Neutrophil (primary cell): Measurements from ENCODE around the gene SMPD2.
A peak's percentile ranks its signal among the peaks of the same experiment; 100 is the strongest.

Experiments used
- H3K27ac ChIP-seq: fragments of 200-600 bp; sonication (generic); 2 replicates; pipeline ENCODE4 v1.5.1; 2016; ENCODE audit warnings: mild to moderate bottlenecking, moderate library complexity
- H3K27me3 ChIP-seq: fragments of 200-600 bp; sonication (generic); 2 replicates; pipeline ENCODE4 v1.6.0; 2016; ENCODE audit warnings: mild to moderate bottlenecking
- H3K36me3 ChIP-seq: fragments of 200-600 bp; sonication (generic); 2 replicates; pipeline ENCODE4 v1.5.1; 2017
- H3K4me1 ChIP-seq, 2 experiments: fragments of 200-600 bp in 1 of 2; sonication (generic) in 1 of 2; 1 replicate in 1 of 2; 2 replicates in 1 of 2; pipeline versions ENCODE4 v1.5.1 to v1.6.1; 2013 to 2016; ENCODE audit warnings: low read depth in 1 of 2, low read length in 1 of 2, mild to moderate bottlenecking in 1 of 2, moderate library complexity in 1 of 2; ENCODE audit not compliant: control insufficient read depth in 1 of 2, insufficient read depth in 1 of 2
- H3K4me3 ChIP-seq, 2 experiments: fragments of 200-600 bp in 1 of 2; sonication (generic) in 1 of 2; 1 replicate in 1 of 2; 2 replicates in 1 of 2; pipeline ENCODE4 v1.5.1; 2013 to 2016; ENCODE audit warnings: low read depth in 1 of 2, low read length in 1 of 2, mild to moderate bottlenecking in 1 of 2, moderate library complexity in 1 of 2
- H3K9me3 ChIP-seq: fragments of 200-600 bp; sonication (generic); 2 replicates; pipeline ENCODE4 v1.5.1; 2016
- TF ChIP-seq, protein P1 (sequence below): fragments of 200-600 bp; sonication (generic); IDR thresholded peaks from 2 replicates; pipeline ENCODE4 v1.5.1; 2016; ENCODE audit warnings: antibody characterized with exemption

The SMPD2 gene

DNA sequence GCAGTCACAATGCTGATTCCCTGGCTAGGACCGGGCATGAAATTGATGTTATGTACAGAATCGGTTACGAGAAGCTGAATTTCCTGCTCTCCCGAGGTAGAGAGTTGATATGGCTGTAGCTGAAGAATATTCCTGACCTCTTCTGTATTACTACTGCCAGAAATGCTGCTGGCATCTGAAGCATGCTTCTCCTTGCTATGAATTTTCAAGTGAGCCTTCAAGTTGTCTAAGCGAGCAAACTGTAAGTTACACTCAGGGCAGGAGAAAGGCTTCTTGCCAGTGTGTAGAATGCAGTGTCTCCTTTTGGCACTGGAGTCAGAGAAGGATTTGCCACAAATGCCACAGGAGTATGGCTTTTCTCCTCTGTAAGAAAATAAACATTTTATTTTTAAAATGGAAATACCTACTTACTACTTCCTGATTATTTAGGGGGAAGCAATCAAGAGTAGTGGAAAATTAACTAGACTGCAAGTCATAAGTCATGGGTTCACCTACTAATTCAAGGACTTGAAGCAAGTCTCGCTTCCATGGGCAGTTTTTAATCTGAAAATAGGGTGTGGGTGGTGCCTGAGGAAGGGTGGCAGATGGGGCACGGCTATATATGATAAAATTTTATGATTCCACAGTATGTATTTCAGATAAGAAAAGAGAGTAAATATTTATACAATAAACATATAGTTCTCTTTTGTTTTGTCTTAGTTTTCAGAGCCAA is 25.8 kb downstream of the SMPD2 start:
- TF ChIP-seq, protein P1, sequence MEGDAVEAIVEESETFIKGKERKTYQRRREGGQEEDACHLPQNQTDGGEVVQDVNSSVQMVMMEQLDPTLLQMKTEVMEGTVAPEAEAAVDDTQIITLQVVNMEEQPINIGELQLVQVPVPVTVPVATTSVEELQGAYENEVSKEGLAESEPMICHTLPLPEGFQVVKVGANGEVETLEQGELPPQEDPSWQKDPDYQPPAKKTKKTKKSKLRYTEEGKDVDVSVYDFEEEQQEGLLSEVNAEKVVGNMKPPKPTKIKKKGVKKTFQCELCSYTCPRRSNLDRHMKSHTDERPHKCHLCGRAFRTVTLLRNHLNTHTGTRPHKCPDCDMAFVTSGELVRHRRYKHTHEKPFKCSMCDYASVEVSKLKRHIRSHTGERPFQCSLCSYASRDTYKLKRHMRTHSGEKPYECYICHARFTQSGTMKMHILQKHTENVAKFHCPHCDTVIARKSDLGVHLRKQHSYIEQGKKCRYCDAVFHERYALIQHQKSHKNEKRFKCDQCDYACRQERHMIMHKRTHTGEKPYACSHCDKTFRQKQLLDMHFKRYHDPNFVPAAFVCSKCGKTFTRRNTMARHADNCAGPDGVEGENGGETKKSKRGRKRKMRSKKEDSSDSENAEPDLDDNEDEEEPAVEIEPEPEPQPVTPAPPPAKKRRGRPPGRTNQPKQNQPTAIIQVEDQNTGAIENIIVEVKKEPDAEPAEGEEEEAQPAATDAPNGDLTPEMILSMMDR = no peak
- H3K4me1 ChIP-seq = peaks cover 27 to 30% of the 10 kb centered on the region in 2 experiments
- no peaks in the 10 kb centered on the region for H3K27me3 ChIP-seq
- no peaks in the 10 kb centered on the region for H3K9me3 ChIP-seq
- H3K27ac ChIP-seq = no peak overlapping the region
- peaks cover 32% of the 10 kb centered on the region for H3K36me3 ChIP-seq
- H3K4me3 ChIP-seq = no peak overlapping the region

DNA sequence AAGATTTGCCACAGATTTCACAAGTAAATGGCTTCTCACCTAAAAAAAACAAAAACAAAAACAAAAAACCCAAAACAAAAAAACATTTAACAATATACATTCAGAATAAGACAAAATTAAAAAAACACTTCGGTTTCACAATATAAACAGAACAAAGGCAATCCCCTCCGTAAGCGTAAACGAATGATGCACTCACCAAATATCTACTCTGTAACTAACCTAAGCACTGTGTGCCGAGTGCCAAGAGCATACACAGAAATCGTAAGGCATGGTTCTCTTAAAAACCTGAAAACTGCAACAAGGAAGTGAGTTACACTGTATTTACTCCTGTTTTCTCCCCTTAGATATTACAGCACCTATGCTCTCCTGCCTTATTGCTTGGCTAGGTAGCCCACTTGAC is 27.2 kb downstream of the SMPD2 start:
- no peaks in the 10 kb centered on the region for H3K9me3 ChIP-seq
- H3K4me1 ChIP-seq = peaks cover 33% of the 10 kb centered on the region in 2 experiments
- peaks cover 26% of the 10 kb centered on the region for H3K36me3 ChIP-seq
- no peak overlapping the region for H3K4me3 ChIP-seq
- TF ChIP-seq, protein P1 = no peak
- no peaks in the 10 kb centered on the region for H3K27me3 ChIP-seq
- H3K27ac ChIP-seq = no peak overlapping the region

DNA sequence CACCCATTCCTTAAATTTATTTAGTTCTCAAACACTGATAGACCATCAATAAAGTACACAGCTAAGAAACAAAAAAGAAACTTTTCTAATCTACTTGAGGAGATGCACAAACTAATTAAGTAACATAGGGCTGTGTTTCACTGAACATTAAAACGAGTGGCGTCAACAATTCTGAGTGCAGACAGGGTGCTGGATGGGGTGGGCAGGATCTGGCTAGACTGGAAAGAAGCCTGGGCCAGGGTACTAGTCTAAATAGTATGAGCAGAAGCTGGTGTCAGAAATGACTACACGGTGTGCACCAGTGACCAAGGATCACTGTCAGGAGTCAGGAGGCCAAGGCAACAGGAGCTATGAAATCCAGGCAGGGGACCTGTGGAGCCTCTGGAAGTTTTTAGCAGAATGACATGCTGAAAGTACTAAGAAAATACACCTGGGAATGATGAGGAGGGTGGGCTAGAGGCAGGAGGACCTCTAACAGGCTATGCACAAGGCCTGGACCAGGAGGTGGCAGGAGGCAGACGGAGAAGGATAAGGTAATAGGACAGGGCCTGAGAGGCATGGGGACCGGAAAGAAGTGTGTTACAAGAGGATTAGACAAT is 29.2 kb downstream of the SMPD2 start:
- Histone ChIP-seq H3K27me3 (no peaks in the 10 kb centered on the region), H3K27ac (peak overlapping the region; percentile 82), H3K36me3 (peaks cover 34% of the 10 kb centered on the region), H3K4me3 (peak overlapping the region in 1 of 2 experiments; percentile 6), H3K9me3 (no peaks in the 10 kb centered on the region), H3K4me1 (peaks cover 33% of the 10 kb centered on the region in 2 experiments)
- TF ChIP-seq, protein P1 = no peak

DNA sequence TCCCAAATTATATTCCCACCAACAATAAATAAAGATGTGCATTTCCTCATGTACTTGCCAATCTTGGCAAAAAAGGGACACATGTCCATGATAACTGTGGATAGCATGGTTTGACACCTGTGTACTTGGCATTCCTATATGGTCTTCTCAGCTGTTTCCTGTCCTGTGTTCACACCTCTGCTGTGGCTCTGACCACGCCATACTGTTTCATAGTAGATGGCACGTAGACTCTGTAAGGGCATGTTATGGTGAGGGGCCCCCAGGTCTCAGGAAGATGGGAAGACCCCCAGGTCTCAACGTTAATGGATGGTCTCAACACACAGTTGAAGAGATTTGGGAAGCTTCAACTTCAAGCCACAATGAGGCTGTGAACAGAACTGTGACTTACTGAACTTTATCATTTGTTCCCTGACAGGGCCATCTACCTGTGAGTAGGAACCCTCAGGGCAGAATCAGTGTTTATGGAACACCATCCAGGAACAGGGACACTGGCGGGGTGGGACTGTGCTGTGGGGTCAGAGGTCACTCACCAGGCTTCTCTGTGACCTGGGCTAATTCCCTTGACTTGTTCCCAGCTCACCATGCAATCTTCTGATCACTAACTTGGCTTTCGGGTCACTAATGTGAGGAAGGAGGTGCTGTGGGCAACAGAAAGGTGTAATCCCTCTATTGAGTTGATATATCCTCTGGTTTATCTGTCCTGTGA is 30.7 kb downstream of the SMPD2 start:
- H3K4me1 ChIP-seq = peaks cover 33% of the 10 kb centered on the region in 2 experiments
- H3K27ac ChIP-seq = peak overlapping the region; percentile 82
- H3K9me3 ChIP-seq = no peaks in the 10 kb centered on the region
- TF ChIP-seq, protein P1 = no peak
- no peaks in the 10 kb centered on the region for H3K27me3 ChIP-seq
- H3K36me3 ChIP-seq = peaks cover 37% of the 10 kb centered on the region
- no peak overlapping the region for H3K4me3 ChIP-seq

DNA sequence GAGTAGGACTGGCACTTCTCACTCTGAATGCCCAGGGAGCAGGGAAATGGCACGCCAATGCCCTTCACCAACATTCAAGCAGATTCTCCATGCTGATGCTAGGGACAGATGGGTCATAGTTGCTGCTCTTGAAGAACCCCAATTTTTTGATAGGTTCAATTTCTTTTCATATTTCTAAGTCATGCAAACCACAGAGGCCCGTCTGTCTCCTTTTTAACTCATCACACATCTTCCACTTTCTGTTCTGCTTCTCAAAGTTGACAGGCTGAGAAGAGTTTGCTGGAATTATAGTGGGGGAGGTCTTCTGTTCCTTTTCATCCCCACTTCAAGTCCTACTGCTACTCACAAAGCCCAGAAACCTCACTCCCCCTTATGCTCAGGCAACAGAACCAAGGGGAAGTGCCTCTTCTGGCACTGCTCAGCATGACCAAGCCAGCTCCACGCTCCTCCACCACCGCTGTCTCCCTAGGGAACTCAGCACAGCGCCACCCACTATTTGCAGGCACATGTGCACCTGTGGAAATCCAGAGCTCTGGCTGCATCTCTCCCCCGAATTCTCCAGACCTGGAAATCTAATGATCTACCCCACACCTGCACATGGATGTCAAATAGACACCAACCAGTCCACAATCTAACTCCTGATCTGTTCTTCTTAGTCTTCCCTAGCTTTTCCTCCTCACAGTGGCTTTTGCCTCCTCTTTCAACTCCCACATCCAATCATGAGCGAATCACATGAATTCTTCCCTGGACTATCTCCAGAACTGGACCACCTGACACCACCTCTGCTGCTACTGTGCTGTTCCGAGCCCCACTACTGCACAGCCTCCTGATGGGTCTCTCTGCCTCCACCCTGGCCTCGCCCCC is 31.8 kb downstream of the SMPD2 start:
- Histone ChIP-seq H3K36me3 (peaks cover 40% of the 10 kb centered on the region), H3K4me1 (peaks cover 33% of the 10 kb centered on the region in 2 experiments), H3K27me3 (no peaks in the 10 kb centered on the region), H3K4me3 (no peak overlapping the region), H3K9me3 (no peaks in the 10 kb centered on the region), H3K27ac (peak overlapping the region; percentile 82)
- TF ChIP-seq, protein P1 = no peak
